Stimulated activated CD4-positive, alpha-beta T cell treated with anti-CD3 and anti-CD28 coated beads, Interleukin-12 subunit alpha, Interleukin-12 subunit beta, amount 100 ng/mL, for 48 hours (primary cell): ENCODE measurements around the gene KAT6B.
A peak's percentile ranks its signal among the peaks of the same experiment; 100 is the strongest.
"Not testable (repeated sequence)": the region's sequence is repeated elsewhere in the genome, so short reads cannot be mapped to it uniquely, and the experiment has no call there.

Source experiments
- DNase-seq, 3 donors: peaks; one replicate each; pipeline ENCODE4 v3.0.0-alpha.2; 2020; ENCODE audit warnings: low read depth in 2 of 3, low spot score in 1 of 3

The KAT6B gene

DNA sequence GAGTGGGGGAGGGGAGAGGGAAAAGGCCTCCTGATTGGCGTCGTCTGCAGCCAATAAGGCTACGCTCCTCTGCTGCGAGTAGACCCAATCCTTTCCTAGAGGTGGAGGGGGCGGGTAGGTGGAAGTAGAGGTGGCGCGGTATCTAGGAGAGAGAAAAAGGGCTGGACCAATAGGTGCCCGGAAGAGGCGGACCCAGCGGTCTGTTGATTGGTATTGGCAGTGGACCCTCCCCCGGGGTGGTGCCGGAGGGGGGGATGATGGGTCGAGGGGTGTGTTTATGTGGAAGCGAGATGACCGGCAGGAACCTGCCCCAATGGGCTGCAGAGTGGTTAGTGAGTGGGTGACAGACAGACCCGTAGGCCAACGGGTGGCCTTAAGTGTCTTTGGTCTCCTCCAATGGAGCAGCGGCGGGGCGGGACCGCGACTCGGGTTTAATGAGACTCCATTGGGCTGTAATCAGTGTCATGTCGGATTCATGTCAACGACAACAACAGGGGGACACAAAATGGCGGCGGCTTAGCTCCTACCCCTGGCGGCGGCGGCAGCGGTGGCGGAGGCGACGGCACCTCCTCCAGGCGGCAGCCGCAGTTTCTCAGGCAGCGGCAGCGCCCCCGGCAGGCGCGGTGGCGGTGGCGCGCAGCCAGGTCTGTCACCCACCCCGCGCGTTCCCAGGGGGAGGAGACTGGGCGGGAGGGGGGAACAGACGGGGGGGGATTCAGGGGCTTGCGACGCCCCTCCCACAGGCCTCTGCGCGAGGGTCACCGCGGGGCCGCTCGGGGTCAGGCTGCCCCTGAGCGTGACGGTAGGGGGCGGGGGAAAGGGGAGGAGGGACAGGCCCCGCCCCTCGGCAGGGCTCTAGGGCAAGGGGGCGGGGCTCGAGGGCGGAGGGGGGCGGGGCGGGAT, at the start of gene KAT6B:
Gene KAT6B, plus strand, starts transcription at position 459 of the 903 bp plus-strand sequence. CDS start 16,258 bp downstream, outside the sequence.
- DNase-seq, result peak; percentile 100

DNA sequence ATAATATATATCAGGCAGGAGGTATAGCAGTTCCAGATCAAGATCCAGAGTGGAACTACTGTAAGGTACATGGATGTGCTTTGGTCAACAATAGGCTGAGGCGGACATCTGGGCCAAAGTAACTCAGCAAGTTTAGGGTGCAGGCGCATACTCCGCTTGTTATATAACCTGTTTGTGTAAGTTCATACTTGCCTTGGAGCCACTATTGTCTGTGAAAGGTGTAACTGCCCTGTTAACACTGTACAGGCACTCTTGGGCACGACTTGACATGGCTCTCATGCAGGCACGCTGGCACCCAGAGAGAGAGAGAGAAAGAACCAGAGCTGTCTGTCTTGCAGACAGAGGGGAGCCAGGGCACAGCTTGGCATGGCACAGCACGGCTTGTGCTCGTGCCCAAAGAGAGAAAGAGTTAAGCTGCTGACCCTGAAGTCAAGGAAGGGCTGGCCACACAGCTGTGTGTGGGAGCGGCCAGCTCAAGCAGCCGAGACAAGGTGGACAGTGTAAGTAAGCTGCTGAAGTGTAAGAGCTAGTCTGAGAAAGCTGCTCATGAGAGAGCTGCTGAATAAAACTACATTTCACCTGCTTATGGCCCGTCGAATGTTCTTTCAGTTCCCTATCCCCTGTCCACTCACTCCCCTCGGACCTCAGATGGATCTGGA, 47.8 kb upstream of the KAT6B start:
- DNase-seq, result no peak

- DNase-seq, result not testable (repeated sequence)
Observed at GRCh38 chr10:74781870-74782269, 44.5 kb upstream of the KAT6B start.

GRCh38 chr10:74784462-74784861, 41.9 kb upstream of the KAT6B start:
- no peak for DNase-seq

DNA sequence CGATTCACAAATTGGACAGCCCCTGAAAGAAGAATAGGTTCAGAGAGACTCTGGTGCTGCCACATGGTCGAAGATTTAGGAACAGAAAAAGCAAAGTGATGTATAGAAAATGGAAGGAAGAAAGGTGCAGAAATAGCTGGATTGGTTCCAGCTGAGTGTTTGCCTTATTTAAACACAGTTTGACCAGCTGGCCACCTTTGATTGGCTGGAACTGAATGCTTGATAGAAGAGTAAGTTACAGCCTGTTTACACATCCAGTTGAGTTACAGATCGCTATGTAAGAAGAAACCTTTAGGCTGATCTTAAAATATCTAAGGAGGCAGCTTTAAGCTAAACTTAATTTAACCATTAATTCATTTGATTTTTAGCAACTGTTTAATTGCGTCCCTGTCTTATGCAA, 40.3 kb upstream of the KAT6B start:
- no peak for DNase-seq

GRCh38 chr10:74787457-74787856, 38.9 kb upstream of the KAT6B start:
- DNase-seq, result no peak

- DNase-seq, result not testable (repeated sequence)
Observed at GRCh38 chr10:74791979-74792378, 34.4 kb upstream of the KAT6B start.

DNA sequence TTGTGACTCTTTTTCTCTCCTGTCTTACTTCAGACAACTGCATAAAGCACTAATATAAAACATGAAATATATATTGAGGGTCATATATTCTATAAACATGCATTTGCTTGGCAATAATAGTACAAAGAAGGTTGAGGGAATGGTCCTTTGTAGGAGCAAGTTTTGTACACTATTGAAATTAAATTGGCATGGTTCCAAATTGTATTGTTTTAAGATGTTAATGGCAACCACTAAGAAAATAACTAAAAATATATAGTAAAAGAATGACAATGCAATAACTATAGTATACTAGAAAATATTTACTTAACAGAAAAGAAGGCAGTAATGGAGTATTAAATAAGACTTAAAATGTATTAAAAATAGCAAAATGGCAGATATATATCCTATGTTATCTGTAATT, 33.7 kb upstream of the KAT6B start:
- DNase-seq, result no peak

DNA sequence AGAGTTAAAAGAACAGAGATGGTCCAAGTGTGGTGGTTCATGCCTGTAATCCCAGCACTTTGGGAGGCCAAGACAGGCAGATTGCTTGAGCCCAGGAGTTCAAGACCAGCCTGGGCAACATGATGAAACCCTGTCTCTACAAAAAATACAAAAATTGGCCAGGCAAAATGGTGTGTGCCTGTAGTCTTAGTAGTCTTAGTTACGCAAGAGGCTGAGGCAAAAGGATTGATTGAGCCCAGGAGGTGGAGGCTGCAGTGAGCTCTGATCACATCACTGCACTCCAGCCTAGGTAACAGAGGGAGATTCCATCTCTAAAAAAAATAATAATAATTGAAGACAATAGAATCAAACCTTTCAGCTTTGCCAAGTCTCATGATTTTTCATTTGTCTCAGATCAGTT, 33.2 kb upstream of the KAT6B start:
- DNase-seq, result not testable (repeated sequence)

- DNase-seq, result no peak
Observed at GRCh38 chr10:74794531-74794930, 31.9 kb upstream of the KAT6B start.

DNA sequence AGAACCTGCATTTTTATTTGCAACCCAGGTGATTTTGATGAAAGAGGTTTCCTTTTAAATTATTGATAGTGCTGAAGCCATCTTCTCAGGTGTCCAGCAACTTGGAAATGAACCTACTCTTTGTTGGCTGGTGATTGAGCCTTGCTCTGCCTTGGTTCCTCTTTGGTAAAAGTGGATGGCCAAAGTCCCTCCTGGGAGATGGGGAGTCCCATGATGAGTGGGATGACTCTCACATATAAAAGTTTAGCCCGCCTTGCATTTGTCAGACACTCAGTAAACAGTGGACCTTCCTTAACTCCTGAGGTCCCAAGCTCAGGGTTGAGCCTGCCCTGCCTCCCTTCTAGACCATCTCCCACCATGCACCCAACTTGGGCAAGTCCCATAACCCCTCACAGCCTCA, 28.9 kb upstream of the KAT6B start:
- DNase-seq, result no peak

GRCh38 chr10:74799721-74800221, 26.6 kb upstream of the KAT6B start:
- peak in 2 of 3 donors; percentile 13 to 19 for DNase-seq

GRCh38 chr10:74801447-74801846, 25.0 kb upstream of the KAT6B start:
- no peak for DNase-seq

GRCh38 chr10:74808501-74808900, 17.9 kb upstream of the KAT6B start:
- DNase-seq, result no peak

GRCh38 chr10:74810087-74810486, 16.3 kb upstream of the KAT6B start:
- DNase-seq, result no peak

DNA sequence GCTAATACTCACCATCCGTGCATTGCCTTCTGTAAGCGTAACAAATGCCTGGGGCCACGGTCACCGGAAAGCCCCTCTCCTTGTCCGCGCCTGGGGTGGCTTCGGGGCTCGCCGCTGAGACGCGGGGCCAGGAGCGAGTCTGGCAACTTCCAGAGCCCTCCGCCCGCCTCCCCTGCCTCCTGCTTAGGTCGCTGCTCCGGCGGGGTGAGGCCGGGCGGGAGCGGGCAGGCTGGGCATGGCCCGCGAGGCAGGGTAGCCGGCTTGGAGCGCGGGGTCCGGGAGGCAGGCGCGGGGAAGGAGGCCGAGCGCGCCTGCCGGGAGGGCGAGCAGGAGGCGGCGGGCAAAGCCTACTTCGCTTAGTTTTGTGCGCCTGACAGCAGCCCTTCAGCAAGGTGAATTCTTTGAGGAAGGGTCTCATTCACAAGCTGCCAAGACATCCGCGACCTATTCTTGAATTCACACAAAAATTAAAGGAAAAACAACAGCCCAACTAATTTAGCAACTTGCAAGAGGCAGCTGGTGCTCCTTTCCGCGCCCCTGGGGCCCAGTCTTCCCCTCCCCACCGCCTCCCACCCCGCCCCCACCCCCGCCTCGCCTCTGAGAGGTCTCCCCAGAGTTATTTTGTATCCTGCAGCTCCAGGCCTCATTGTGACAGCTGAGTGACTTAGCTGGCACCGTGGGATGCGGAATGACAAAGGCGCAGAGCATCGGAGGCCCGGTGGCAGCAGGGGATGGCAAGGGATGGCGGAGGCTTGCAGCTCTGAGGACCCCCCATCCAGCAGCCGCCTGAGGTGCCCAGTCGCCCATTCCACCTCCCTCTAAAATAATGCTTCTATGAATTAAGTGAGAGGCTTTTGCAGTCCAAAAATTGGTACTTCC, 12.8 kb upstream of the KAT6B start:
- no peak for DNase-seq

DNA sequence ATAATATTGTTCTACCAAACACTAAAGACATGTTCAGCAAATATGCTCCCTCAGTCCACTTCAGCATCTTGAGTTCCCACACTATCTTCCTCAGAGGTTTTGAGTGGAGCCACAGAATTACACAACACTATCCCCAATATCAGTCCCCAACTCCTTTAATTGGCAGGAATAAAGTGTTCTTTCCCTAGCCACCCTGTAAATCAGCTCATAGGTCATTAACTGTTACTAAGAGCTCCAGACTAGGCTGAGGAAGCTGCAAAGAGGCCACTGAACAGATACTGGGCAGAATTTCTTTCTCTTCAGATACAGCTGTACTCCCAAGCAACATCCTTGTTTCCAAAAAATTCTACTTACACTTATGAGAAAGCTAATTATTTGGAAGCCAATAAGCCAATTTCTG, 11.6 kb upstream of the KAT6B start:
- DNase-seq, result no peak

DNA sequence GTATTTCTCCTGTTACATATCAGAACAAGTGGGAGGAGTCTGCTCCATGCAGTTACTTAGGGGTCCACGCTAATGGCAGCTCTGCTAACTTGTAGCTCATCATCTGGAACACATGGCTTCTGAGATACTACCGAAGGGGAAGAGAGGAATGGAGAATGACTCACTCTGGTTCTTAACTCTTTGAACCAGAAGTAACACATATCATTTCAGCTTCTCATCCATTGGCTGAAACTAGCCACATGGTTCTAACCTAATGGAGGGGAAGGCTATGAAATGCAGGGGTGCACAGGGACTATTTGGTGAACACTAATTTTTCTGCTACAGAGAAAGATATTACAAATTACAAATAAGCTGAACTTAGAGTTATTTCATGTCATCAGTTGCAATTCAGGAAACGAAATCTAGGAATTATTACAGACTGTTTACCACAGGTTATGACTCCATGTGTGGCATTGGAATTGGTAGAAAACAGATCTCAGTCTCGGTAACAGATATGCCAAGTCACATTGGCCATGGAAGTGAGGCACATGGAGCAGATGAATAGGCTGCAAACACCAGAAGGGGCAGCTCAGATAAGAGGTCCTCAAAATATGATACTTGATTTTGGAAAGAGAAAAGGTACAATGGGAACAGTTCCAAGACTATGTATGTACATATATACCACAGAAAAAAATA, 9.4 kb upstream of the KAT6B start:
- no peak for DNase-seq

DNA sequence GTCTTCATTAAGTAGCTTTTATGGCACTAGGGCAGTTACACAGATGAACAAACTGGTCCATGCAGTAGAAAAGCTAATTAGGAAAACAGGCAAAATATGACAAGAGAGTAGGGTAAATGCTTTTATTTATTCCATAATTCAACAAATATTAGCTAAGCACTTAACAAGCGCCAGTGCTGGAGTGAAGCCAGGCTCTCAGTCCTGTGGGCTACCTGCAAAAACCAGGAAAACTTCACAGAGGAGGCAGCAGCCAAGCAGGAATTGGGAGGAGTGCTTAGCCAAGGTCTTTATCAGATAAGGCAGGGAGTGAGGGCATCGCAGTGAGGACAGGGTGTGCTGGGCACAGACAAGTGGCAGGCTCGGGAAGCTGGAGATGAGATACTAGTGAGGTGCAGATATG, 4.9 kb upstream of the KAT6B start:
- no peak for DNase-seq

DNA sequence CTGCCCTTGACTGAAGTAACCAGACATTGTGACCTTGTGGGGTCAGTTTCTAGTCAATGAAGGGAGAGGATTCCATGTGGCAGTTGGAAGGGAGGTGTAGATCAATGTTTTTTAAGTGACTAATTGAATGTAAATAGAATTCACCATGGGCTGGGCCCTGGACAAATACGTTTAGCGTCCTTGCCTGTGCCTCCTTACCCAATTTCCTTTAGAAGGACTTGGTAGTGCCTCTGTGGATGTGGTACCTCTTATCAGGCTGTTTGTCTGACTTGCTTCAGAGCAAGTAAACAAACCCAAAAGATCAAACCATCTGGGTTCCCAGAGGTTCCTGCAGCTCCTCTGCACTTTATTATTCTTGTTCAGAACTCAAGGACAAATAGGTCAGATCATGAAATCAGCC, 4.3 kb upstream of the KAT6B start:
- no peak for DNase-seq
